Upper lobe of left lung (tissue), 4 donors: ENCODE measurements around the gene CNGB1.

Experiments
- EP300 ChIP-seq, 4 donors: sonication (generic); formaldehyde crosslinking; IDR thresholded peaks; one replicate each; pipeline ENCODE4 v1.5.1; 2017; ENCODE audit warnings: antibody characterized with exemption in 4 of 4, control low read depth in 2 of 4
- POLR2A ChIP-seq, 4 donors: fragments of 450-650 bp; IDR thresholded peaks; one replicate each; pipeline ENCODE4 v1.5.1; 2016 to 2017; ENCODE audit warnings: antibody characterized with exemption in 4 of 4, mild to moderate bottlenecking in 2 of 4
- POLR2AphosphoS5 ChIP-seq, 2 donors: sonication (generic); formaldehyde crosslinking; IDR thresholded peaks; one replicate each; pipeline ENCODE4 v1.5.1; 2017; ENCODE audit warnings: antibody characterized with exemption in 2 of 2
- TF ChIP-seq, protein P1 (sequence below), 6 experiments: fragments of 450-650 bp in 4 of 6; fragments of 200-600 bp in 2 of 6; sonication (generic) in 2 of 6; IDR thresholded peaks; one replicate each; pipeline ENCODE4 v1.5.1; 2016 to 2019; ENCODE audit warnings: antibody characterized with exemption in 6 of 6

DNA sequence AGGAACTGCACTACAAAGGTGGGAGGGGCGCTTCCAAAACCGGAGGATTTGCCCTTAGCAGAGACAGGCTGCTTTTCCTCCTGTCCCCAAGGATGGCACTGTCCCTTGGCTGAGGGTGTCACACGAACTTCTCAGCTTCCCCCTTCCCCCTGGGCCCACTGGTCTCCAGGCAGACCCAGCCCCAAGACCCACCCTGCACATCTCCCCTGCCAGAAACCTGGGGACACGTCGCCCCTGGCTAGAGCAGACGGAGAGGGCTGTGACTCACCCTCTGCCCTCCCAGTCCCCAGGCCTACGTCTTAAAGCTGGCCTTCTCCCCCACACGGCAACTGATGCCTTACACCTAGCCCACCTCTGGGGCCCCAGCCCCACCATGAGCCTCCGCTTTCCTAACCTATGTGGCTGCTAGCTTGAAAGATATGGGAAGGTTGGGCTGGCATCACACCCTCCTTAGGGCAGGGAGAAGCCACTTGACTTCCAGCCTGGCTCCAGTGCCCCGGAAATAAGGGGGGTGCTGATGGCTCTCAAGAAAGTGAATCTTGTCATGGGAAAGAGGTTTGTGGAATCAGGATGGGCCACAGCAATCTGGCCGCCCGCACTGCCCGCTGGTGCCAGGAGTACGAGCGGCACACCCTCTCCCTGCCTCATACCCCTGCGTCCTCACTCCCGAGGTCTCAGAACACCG lies 24.9 kb upstream of the CNGB1 start:
- TF ChIP-seq POLR2A (IDR thresholded peaks at IDR 0.05): no peak
- TF ChIP-seq, protein P1, sequence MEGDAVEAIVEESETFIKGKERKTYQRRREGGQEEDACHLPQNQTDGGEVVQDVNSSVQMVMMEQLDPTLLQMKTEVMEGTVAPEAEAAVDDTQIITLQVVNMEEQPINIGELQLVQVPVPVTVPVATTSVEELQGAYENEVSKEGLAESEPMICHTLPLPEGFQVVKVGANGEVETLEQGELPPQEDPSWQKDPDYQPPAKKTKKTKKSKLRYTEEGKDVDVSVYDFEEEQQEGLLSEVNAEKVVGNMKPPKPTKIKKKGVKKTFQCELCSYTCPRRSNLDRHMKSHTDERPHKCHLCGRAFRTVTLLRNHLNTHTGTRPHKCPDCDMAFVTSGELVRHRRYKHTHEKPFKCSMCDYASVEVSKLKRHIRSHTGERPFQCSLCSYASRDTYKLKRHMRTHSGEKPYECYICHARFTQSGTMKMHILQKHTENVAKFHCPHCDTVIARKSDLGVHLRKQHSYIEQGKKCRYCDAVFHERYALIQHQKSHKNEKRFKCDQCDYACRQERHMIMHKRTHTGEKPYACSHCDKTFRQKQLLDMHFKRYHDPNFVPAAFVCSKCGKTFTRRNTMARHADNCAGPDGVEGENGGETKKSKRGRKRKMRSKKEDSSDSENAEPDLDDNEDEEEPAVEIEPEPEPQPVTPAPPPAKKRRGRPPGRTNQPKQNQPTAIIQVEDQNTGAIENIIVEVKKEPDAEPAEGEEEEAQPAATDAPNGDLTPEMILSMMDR (IDR thresholded peaks at IDR 0.05): no peak
- no peak for TF ChIP-seq EP300 (IDR thresholded peaks at IDR 0.05)
- no peak for TF ChIP-seq POLR2AphosphoS5 (IDR thresholded peaks at IDR 0.05)
